GM12865 (cell line): ENCODE data around the gene RBM25.
"Not testable (repeated sequence)": the region's sequence is repeated elsewhere in the genome, so short reads cannot be mapped to it uniquely, and the experiment has no call there.

Experiments
- DNase-seq: peaks from one replicate; pipeline ENCODE4 v3.0.0; 2010; ENCODE audit warnings: low read depth
- H3K4me3 ChIP-seq: 2 replicates; pipeline ENCODE4 v1.5.1; 2011; ENCODE audit warnings: mild to moderate bottlenecking, low read depth, low read length, control low read depth
- CTCF ChIP-seq: IDR thresholded peaks from 2 replicates; pipeline ENCODE4 v1.5.1; 2011; ENCODE audit warnings: low read length, control low read depth, low read depth, inconsistent platforms; ENCODE audit not compliant: insufficient read depth; ENCODE audit errors: missing control alignments

RBM25 gene

GRCh38 chr14:73026845-73027542 is 31.3 kb upstream of the RBM25 start, which contains the start of gene ZFYVE1:
ZFYVE1 (minus strand) TSS chr14:73027106; CDS start chr14:73024508, 2,598 bp downstream.
- peak; percentile 98 for DNase-seq
- peak within 1 kb of the TSS; percentile 68 for H3K4me3 ChIP-seq
- TF ChIP-seq CTCF: no peak

- no peak for DNase-seq
- TF ChIP-seq CTCF: no peak
- H3K4me3 ChIP-seq: peak overlapping the region; percentile 56
Measured at GRCh38 chr14:73027546-73027945, 30.8 kb upstream of the RBM25 start.

GRCh38 chr14:73027984-73028383 is 30.4 kb upstream of the RBM25 start:
- no peak for DNase-seq
- TF ChIP-seq CTCF: no peak
- no peak overlapping the region for H3K4me3 ChIP-seq

- DNase-seq, H3K4me3 ChIP-seq: not testable (repeated sequence)
Measured at GRCh38 chr14:73036706-73037450, 21.5 kb upstream of the RBM25 start.

GRCh38 chr14:73047808-73048207 is 10.5 kb upstream of the RBM25 start:
- TF ChIP-seq CTCF: no peak
- DNase-seq: no peak

GRCh38 chr14:73049428-73049827 is 8.9 kb upstream of the RBM25 start:
- DNase-seq: no peak
- TF ChIP-seq CTCF: no peak
- no peak overlapping the region for H3K4me3 ChIP-seq

More at GRCh38 chr14:73047808-73048207, 10.5 kb upstream of the RBM25 start:
- H3K4me3 ChIP-seq: no peak overlapping the region

GRCh38 chr14:73055251-73055650 is 3.1 kb upstream of the RBM25 start:
- H3K4me3 ChIP-seq: no peak overlapping the region
- no peak for TF ChIP-seq CTCF
- no peak for DNase-seq
